ENCODE measurements around the gene ZNF750.

The ZNF750 gene

DNA sequence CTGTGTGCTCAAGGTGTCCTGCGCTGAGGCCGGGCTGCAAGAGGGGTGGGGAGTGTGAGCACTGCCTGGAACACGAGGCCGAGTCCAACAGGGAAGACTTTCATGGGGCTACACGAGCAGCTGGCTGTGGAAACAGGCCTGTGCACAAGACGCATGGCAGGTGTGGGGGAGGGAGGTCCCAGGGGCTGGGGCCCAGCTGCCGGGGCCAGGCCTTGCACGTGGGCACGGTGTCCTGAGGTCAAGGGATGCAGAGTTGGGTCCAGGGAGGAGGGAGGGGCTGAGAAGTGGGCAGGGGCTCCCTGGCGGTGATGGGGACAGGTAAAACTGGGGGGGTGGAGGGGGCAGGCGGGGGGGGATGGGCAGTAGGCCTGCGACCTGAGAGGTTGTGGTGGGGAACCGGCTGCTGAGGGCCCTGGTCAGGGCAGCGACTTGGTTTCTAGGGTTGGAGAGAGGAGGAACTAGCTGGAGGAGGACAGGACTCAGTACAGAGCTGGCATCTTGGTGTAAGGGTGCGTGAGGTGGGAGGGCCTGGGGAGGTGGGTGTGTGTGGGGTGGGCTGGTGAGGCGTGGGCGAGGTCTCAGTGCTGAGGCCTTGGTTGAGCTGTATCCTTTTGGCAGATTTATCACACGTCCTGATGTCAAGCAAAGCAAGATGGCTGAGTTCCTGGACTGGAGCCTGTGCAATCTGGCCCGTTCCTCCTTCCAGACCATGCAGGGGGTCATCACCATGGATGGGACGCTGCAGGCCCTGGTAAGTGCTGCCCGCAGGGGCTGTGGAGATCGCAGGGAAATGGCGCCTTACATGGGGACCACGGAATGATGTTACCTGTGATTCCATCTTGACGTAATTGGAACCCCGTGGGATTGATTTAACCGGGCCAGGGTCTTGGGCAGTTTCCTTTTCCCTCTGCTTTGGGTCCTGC is 58.6 kb downstream of the ZNF750 start:
- DNase-seq (ENCODE audit: low read depth in 1 of 2, low spot score in 1 of 2): no peak
- TF ChIP-seq, protein P1, sequence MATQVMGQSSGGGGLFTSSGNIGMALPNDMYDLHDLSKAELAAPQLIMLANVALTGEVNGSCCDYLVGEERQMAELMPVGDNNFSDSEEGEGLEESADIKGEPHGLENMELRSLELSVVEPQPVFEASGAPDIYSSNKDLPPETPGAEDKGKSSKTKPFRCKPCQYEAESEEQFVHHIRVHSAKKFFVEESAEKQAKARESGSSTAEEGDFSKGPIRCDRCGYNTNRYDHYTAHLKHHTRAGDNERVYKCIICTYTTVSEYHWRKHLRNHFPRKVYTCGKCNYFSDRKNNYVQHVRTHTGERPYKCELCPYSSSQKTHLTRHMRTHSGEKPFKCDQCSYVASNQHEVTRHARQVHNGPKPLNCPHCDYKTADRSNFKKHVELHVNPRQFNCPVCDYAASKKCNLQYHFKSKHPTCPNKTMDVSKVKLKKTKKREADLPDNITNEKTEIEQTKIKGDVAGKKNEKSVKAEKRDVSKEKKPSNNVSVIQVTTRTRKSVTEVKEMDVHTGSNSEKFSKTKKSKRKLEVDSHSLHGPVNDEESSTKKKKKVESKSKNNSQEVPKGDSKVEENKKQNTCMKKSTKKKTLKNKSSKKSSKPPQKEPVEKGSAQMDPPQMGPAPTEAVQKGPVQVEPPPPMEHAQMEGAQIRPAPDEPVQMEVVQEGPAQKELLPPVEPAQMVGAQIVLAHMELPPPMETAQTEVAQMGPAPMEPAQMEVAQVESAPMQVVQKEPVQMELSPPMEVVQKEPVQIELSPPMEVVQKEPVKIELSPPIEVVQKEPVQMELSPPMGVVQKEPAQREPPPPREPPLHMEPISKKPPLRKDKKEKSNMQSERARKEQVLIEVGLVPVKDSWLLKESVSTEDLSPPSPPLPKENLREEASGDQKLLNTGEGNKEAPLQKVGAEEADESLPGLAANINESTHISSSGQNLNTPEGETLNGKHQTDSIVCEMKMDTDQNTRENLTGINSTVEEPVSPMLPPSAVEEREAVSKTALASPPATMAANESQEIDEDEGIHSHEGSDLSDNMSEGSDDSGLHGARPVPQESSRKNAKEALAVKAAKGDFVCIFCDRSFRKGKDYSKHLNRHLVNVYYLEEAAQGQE (IDR thresholded peaks at IDR 0.05; ENCODE audit: insufficient replicate concordance, low read depth): no peak
- TF ChIP-seq GABPA (IDR thresholded peaks at IDR 0.05; ENCODE audit: low read depth): no peak
- TF ChIP-seq SPI1 (IDR thresholded peaks at IDR 0.05; ENCODE audit: borderline replicate concordance, low read depth): no peak
- TF ChIP-seq POLR2AphosphoS5 (IDR thresholded peaks at IDR 0.05; ENCODE audit: low read depth): no peak
- TF ChIP-seq, protein P2, sequence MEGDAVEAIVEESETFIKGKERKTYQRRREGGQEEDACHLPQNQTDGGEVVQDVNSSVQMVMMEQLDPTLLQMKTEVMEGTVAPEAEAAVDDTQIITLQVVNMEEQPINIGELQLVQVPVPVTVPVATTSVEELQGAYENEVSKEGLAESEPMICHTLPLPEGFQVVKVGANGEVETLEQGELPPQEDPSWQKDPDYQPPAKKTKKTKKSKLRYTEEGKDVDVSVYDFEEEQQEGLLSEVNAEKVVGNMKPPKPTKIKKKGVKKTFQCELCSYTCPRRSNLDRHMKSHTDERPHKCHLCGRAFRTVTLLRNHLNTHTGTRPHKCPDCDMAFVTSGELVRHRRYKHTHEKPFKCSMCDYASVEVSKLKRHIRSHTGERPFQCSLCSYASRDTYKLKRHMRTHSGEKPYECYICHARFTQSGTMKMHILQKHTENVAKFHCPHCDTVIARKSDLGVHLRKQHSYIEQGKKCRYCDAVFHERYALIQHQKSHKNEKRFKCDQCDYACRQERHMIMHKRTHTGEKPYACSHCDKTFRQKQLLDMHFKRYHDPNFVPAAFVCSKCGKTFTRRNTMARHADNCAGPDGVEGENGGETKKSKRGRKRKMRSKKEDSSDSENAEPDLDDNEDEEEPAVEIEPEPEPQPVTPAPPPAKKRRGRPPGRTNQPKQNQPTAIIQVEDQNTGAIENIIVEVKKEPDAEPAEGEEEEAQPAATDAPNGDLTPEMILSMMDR (IDR thresholded peaks at IDR 0.05; ENCODE audit: insufficient read depth, low read length): no peak
- no peak overlapping the region for H3K27ac ChIP-seq (replicated peaks)
- H3K27me3 ChIP-seq (ENCODE audit: insufficient read depth, poor library complexity, severe bottlenecking): no peaks in the 10 kb centered on the region
- no peak overlapping the region for H3K4me3 ChIP-seq (replicated peaks; ENCODE audit: insufficient read depth, low read length)

DNA sequence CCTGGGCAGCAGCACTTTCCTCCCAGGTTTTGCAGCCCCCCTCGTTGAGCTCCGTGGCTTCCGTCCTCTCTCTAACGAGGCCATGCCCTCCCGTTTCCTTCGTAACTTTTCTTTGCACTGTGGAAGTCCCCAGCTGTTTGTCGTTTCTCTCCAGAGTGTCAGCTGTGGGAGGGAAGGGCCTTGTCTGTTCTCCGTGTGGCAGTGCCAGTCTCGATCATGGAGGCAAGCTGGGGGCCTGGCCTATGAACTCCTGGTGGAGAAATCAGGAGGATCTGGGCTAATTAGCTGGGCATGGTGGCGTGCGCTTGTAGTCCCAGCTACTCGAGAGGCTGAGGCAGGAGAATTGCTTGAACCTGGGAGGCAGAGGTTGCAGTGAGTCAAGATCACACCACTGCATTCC is 59.6 kb downstream of the ZNF750 start:
- TF ChIP-seq GABPA (IDR thresholded peaks at IDR 0.05; ENCODE audit: low read depth): no peak
- TF ChIP-seq, protein P2 (IDR thresholded peaks at IDR 0.05; ENCODE audit: insufficient read depth, low read length): no peak
- no peak for TF ChIP-seq SPI1 (IDR thresholded peaks at IDR 0.05; ENCODE audit: borderline replicate concordance, low read depth)
- no peak for TF ChIP-seq POLR2AphosphoS5 (IDR thresholded peaks at IDR 0.05; ENCODE audit: low read depth)
- TF ChIP-seq, protein P1 (IDR thresholded peaks at IDR 0.05; ENCODE audit: insufficient replicate concordance, low read depth): no peak
- no peak overlapping the region for H3K4me3 ChIP-seq (replicated peaks; ENCODE audit: insufficient read depth, low read length)
- H3K27ac ChIP-seq (replicated peaks): no peak overlapping the region
- H3K27me3 ChIP-seq (ENCODE audit: insufficient read depth, poor library complexity, severe bottlenecking): no peaks in the 10 kb centered on the region
- DNase-seq (ENCODE audit: low read depth in 1 of 2, low spot score in 1 of 2): no peak

DNA sequence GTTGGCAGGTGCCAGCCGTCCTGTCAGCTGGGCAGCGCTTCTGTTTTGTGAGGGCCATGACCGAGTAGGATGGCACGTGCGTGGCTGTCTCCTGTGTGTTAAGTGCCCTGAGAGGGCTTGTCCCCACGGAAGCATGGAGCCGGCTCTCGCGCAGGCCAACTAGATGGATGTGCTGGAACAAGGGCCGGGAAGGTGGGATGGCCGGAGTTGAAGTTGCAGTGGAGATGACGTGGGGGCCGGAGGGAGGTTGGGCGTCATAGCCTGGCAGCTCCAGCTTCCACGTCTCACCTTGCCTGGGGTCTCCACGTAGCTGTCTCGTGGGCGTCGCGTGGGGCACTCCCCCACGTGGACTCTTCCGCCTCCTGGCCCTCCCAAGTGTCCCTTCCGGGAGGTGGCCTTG is 60.3 kb downstream of the ZNF750 start:
- DNase-seq (ENCODE audit: low read depth in 1 of 2, low spot score in 1 of 2): no peak
- Histone ChIP-seq H3K27ac (replicated peaks) (no peak overlapping the region), H3K4me3 (replicated peaks; ENCODE audit: insufficient read depth, low read length) (no peak overlapping the region), H3K27me3 (ENCODE audit: insufficient read depth, poor library complexity, severe bottlenecking) (no peaks in the 10 kb centered on the region)
- TF ChIP-seq, protein P2 (IDR thresholded peaks at IDR 0.05; ENCODE audit: insufficient read depth, low read length): no peak
- TF ChIP-seq POLR2AphosphoS5 (IDR thresholded peaks at IDR 0.05; ENCODE audit: low read depth) (no peak), GABPA (IDR thresholded peaks at IDR 0.05; ENCODE audit: low read depth) (no peak), SPI1 (IDR thresholded peaks at IDR 0.05; ENCODE audit: borderline replicate concordance, low read depth) (no peak)
- TF ChIP-seq, protein P1 (IDR thresholded peaks at IDR 0.05; ENCODE audit: insufficient replicate concordance, low read depth): no peak

Data from HL-60 (cell line).